HepG2 (cell line): ENCODE data around the gene C1QTNF9. TPM values are rescaled to one million over a fixed set of nuclear protein-coding genes. Genes with fewer than 3 reads are reported as not detected.
A peak's percentile ranks its signal among the peaks of the same experiment; 100 is the strongest.
"Not testable (repeated sequence)": the region's sequence is repeated elsewhere in the genome, so short reads cannot be mapped to it uniquely, and the experiment has no call there.

Experiments
- ATAC-seq: fragments of 200-7000 bp; cut with Tn5 transposase; 3 replicates; pipeline ENCODE4 v1.9.1; 2020; ENCODE audit warnings: mild to moderate bottlenecking, moderate library complexity
- BruUV-seq: library from RNA; stranded (reverse); fragments of 400-500 nt; replicated peaks from 2 replicates; lab custom pipeline; 2021; lab: Mats Ljungman, UMichigan
- CTCF ChIA-PET: fragments of 300-600 bp; formaldehyde crosslinking; extraction: SDS; loops from one replicate; lab custom pipeline; 2021; ENCODE audit warnings: low total read pairs, inconsistent platforms, low intra/inter-chr PET ratio; lab: Yijun Ruan, JAX
- POLR2A ChIA-PET: fragments of 350-600 bp; sonication (Branson Sonifier 250); formaldehyde crosslinking; loops from one replicate; lab custom pipeline; 2020; ENCODE audit warnings: antibody characterized with exemption, inconsistent platforms; lab: Yijun Ruan, JAX
- DNase-seq: peaks from one replicate; pipeline ENCODE4 v3.0.0-alpha.2; 2015; ENCODE audit warnings: low spot score
- FAIRE-seq: peaks from 3 replicates; lab custom pipeline; 2011; peaks lifted over from hg19 to GRCh38; lab: Jason Lieb, UNC
- H2AFZ ChIP-seq: one replicate; pipeline ENCODE4 v1.6.1; 2011; ENCODE audit warnings: low read length, inconsistent platforms
- H3K27ac ChIP-seq: fragments of 300-600 bp; 3 replicates; pipeline ENCODE4 v1.8.0; 2011; ENCODE audit warnings: mixed run types, mild to moderate bottlenecking, mixed read lengths, low read length, inconsistent platforms; ENCODE audit not compliant: insufficient read depth; ENCODE audit errors: extremely low read length
- H3K27me3 ChIP-seq, 2 experiments: fragments of 200-600 bp in 1 of 2; 2 replicates in 1 of 2; 3 replicates in 1 of 2; pipeline versions ENCODE4 v1.6.0 to v1.8.0; 2011; ENCODE audit warnings: low read length in 2 of 2, mild to moderate bottlenecking in 2 of 2, moderate library complexity in 2 of 2, inconsistent platforms in 1 of 2; ENCODE audit not compliant: insufficient read depth in 2 of 2, control insufficient read depth in 1 of 2
- H3K36me3 ChIP-seq, 2 experiments: fragments of 200-600 bp in 1 of 2; replicated peaks in 1 of 2; 2 replicates in 1 of 2; 3 replicates in 1 of 2; pipeline versions ENCODE4 v1.5.1 to v1.8.0; 2011; ENCODE audit warnings: low read length in 2 of 2, inconsistent platforms in 1 of 2; ENCODE audit not compliant: insufficient read depth in 2 of 2, control insufficient read depth in 1 of 2
- H3K4me1 ChIP-seq: 2 replicates; pipeline ENCODE4 v1.5.1; 2012; ENCODE audit warnings: low read length, inconsistent platforms; ENCODE audit not compliant: insufficient read depth
- H3K4me2 ChIP-seq: 2 replicates; pipeline ENCODE4 v1.6.0; 2011; ENCODE audit warnings: low read depth, low read length, inconsistent platforms
- H3K4me3 ChIP-seq, 3 experiments: fragments of 200-600 bp in 1 of 3; sonication (generic), shearing (Covaris generic) in 1 of 3; replicated peaks in 1 of 3; 2 replicates each; pipeline ENCODE4 v1.5.1; 2011 to 2016; ENCODE audit warnings: low read length in 3 of 3, inconsistent platforms in 2 of 3, low read depth in 2 of 3, mild to moderate bottlenecking in 2 of 3, control low read depth in 1 of 3, mixed read lengths in 1 of 3; ENCODE audit not compliant: insufficient read depth in 1 of 3
- H3K79me2 ChIP-seq: one replicate; pipeline ENCODE4 v1.6.1; 2011; ENCODE audit warnings: low read length, inconsistent platforms; ENCODE audit not compliant: insufficient read depth
- H3K9ac ChIP-seq: 2 replicates; pipeline ENCODE4 v1.6.0; 2011; ENCODE audit warnings: mild to moderate bottlenecking, low read depth, low read length, inconsistent platforms; ENCODE audit not compliant: insufficient read depth
- H3K9me3 ChIP-seq: 2 replicates; pipeline ENCODE4 v1.5.1; 2012; ENCODE audit warnings: mild to moderate bottlenecking, low read length
- H4K20me1 ChIP-seq: 2 replicates; pipeline ENCODE4 v1.6.0; 2011; ENCODE audit warnings: inconsistent platforms, mild to moderate bottlenecking, low read length, moderate library complexity; ENCODE audit not compliant: insufficient read depth
- CREM ChIP-seq, 2 experiments: sonication (generic) in 1 of 2; formaldehyde crosslinking in 1 of 2; IDR thresholded peaks; 2 replicates each; pipeline versions ENCODE4 v1.4.0 to v1.6.1; 2016 to 2020; ENCODE audit warnings: antibody characterized with exemption in 1 of 2, mild to moderate bottlenecking in 1 of 2, missing genetic modification reagents in 1 of 2
- ZNF431 ChIP-seq: sonication (generic); formaldehyde crosslinking; IDR thresholded peaks from 2 replicates; pipeline ENCODE4 v1.9.0; 2022; ENCODE audit warnings: missing genetic modification reagents, low read depth, mild to moderate bottlenecking, borderline replicate concordance
- WGBS: methylation state at CpG from one replicate; pipeline ENCODE4 v1.1.6; 2017; ENCODE audit warnings: low lambda C conversion rate; 5-methylcytosine and 5-hydroxymethylcytosine counted together
- in situ Hi-C: cut with HindIII; loops from 2 replicates; pipeline ENCODE4 v1.10.0; 2017; ENCODE audit warnings: low pct_unique_long_range_greater_than_20kb; ENCODE audit not compliant: extremely low pct_ligation_motif_present
- intact Hi-C: fragments of 100-400 bp; cut with micrococcal nuclease; formaldehyde crosslinking; loops from one replicate; pipeline ENCODE4 v1.10.0; 2022; ENCODE audit not compliant: unreplicated experiment
- polyA plus RNA-seq, 8 experiments: library from polyadenylated mRNA; depleted of rRNA in 3 of 8; stranded (reverse) in 7 of 8; unstranded in 1 of 8; fragments of >200 nt; fragmentation: Illumina TruSeq in 4 of 8; extraction: Trizol in 4 of 8; gene quantifications; 2 replicates each; pipeline versions ENCODE4 v1.2.1 to v1.2.3, GENCODE V29; 2011 to 2016; ENCODE audit warnings: low read depth in 4 of 8, missing spikeins in 1 of 8, mixed read lengths in 1 of 8; ENCODE audit not compliant: insufficient read depth in 1 of 8
- total RNA-seq, 5 experiments: library from RNA; depleted of rRNA; stranded (reverse); fragments of >200 nt; fragmentation: Illumina TruSeq; extraction: Trizol; gene quantifications; 2 replicates each; pipeline ENCODE4 v1.2.3, GENCODE V29; 2016; ENCODE audit warnings: low read depth in 1 of 5

C1QTNF9 gene
- total and polyA plus RNA-seq, 2 of the 13 experiments (the other 11 are each of a cell fraction or from before 2014, with no cell fraction given) = not detected

GRCh38 chr13:24365191-24365590, 55.8 kb downstream of the C1QTNF9 start (continued):
- TF ChIP-seq ZNF431 = no peak
- no peak for TF ChIP-seq CREM (IDR thresholded peaks at IDR 0.05)
- TF ChIP-seq CREM (CRISPR knock-in tag; IDR thresholded peaks at IDR 0.05) = no peak

DNA sequence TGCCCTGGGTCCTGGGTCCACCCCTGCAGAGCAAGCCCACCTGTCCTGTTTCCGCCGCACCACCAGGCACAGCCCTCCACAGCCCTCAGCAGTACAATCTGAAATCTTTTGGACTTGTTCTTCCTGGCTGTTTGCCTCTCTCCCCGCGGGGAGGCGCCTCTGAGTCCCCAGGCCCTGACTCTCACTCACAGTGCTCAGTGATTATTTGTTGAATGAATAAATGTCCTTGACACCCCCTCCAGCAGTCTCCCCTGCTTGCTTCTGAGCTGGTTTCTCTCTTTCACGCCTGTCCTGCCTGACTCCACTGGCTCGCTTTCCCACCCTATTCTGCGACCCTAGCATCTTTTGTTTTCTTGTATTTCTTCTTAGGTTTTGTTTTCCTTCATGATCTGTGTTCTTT, 56.9 kb downstream of the C1QTNF9 start:
- H3K27me3 ChIP-seq, ATAC-seq, DNase-seq, POLR2A ChIA-PET, intact Hi-C loops, H3K79me2 ChIP-seq, FAIRE-seq, H2AFZ ChIP-seq, H3K36me3 ChIP-seq, H4K20me1 ChIP-seq, H3K4me3 ChIP-seq, H3K9ac ChIP-seq, H3K4me1 ChIP-seq, H3K27ac ChIP-seq, CTCF ChIA-PET, BruUV-seq, H3K9me3 ChIP-seq, in situ Hi-C loops, H3K4me2 ChIP-seq: not testable (repeated sequence)
- WGBS = 46% methylated on average over 6 of the region's 8 CpGs

DNA sequence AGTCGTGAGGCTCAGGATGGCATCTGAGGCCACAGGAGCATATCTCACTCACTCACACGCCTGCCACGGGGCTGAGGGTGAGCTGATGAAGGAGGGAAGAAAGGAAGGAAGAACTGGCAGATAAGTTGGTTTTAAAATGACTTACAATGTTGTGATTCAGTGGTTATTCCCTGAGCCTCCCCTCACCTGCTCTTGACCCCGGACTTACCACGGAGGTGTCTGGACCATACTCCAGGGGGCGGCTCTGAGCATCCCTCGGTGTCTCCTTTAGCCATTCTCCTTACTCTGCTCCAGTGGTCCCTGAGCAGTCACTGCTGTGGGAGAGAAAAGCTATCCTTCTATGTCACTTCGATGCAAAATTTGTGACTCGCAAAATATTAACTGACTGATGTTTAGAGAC, 61.9 kb downstream of the C1QTNF9 start:
- FAIRE-seq, H3K9me3 ChIP-seq, H3K4me2 ChIP-seq, H3K27ac ChIP-seq, H2AFZ ChIP-seq, intact Hi-C loops, H3K4me3 ChIP-seq, H3K36me3 ChIP-seq, CTCF ChIA-PET, BruUV-seq, in situ Hi-C loops, H3K9ac ChIP-seq, POLR2A ChIA-PET, H3K4me1 ChIP-seq, H3K79me2 ChIP-seq, H4K20me1 ChIP-seq, H3K27me3 ChIP-seq, DNase-seq: not testable (repeated sequence)
- WGBS = 14% methylated on average over 9 of the region's 9 CpGs
- peak; percentile 46; the same call in 1 of the 3 replicates for ATAC-seq

Other genes with a start within 250 kb of the C1QTNF9 start
- gene SPATA13, start 148.9 kb upstream of the C1QTNF9 start, total RNA-seq (2016; rRNA removed; fragmentation: Illumina TruSeq; extraction: Trizol) = 11.3 and 13.7 TPM in 2 replicates
- 11.9 and 14.2 TPM in 2 replicates for gene SPATA13, start 148.9 kb upstream of the C1QTNF9 start, polyA plus RNA-seq (2011; rRNA removed)
- 42.6 and 66.0 TPM in 2 replicates for gene PARP4, start 203.2 kb downstream of the C1QTNF9 start, total RNA-seq (2016; rRNA removed; fragmentation: Illumina TruSeq; extraction: Trizol)
- gene PARP4, start 203.2 kb downstream of the C1QTNF9 start, polyA plus RNA-seq (2011; rRNA removed) = 40.5 and 41.2 TPM in 2 replicates